K562 (cell line): ENCODE data around the gene SIT1.

Experiments
- C11orf30 ChIP-seq: fragments of 450-650 bp; IDR thresholded peaks from 2 replicates; pipeline ENCODE4 v1.6.1; 2016; ENCODE audit warnings: low read depth, mild to moderate bottlenecking
- RBBP5 ChIP-seq: fragments of 200-600 bp; sonication (generic); IDR thresholded peaks from 2 replicates; pipeline ENCODE4 v1.6.1; 2012; ENCODE audit warnings: borderline replicate concordance, mild to moderate bottlenecking, low read length, control low read depth, inconsistent platforms; ENCODE audit not compliant: insufficient read depth, poor library complexity, severe bottlenecking
- TF ChIP-seq, protein P1 (sequence below): fragments of 250-450 bp; sonication (Bioruptor Pico); IDR thresholded peaks from 2 replicates; pipeline ENCODE4 v1.4.0; 2020; ENCODE audit warnings: mild to moderate bottlenecking, moderate library complexity

DNA sequence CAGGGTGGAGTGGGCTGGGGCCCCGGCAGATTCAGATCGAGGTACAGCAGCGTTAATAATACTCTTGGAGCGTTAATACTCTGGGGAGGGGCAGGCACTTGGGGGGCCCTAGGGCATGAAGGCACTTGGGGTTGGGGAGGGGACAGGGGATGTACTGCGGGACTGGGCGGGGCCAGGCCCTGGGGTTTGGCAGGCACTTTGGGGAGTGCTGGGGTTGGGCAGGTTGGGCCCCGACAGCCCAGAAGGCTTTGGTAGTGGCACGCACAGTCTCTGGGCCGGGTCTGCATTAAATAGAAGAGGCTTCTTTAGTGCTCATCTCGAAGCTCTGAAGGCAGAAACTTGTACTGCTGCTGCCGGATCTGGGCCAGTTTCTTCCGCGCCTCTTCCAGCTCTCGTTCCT, 46.8 kb upstream of the SIT1 start:
- TF ChIP-seq, protein P1, sequence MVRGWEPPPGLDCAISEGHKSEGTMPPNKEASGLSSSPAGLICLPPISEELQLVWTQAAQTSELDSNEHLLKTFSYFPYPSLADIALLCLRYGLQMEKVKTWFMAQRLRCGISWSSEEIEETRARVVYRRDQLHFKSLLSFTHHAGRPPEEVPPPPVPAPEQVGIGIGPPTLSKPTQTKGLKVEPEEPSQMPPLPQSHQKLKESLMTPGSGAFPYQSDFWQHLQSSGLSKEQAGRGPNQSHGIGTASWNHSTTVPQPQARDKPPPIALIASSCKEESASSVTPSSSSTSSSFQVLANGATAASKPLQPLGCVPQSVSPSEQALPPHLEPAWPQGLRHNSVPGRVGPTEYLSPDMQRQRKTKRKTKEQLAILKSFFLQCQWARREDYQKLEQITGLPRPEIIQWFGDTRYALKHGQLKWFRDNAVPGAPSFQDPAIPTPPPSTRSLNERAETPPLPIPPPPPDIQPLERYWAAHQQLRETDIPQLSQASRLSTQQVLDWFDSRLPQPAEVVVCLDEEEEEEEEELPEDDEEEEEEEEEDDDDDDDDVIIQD (CRISPR knock-in tag), result no peak
- TF ChIP-seq C11orf30 (no peak), RBBP5 (no peak)
